Stimulated activated CD4-positive, alpha-beta T cell treated with anti-CD3 and anti-CD28 coated beads, Interleukin-1b, Interleukin-23, amount 100 ng/mL, for 1 hour (primary cell): ENCODE data around the gene CLEC19A.
"Not testable (repeated sequence)": the region's sequence is repeated elsewhere in the genome, so short reads cannot be mapped to it uniquely, and the experiment has no call there.

ENCODE experiments used
- DNase-seq, 2 donors: peaks; one replicate each; pipeline ENCODE4 v3.0.0-alpha.2; 2020; ENCODE audit warnings: low read depth in 2 of 2

Gene CLEC19A

DNA sequence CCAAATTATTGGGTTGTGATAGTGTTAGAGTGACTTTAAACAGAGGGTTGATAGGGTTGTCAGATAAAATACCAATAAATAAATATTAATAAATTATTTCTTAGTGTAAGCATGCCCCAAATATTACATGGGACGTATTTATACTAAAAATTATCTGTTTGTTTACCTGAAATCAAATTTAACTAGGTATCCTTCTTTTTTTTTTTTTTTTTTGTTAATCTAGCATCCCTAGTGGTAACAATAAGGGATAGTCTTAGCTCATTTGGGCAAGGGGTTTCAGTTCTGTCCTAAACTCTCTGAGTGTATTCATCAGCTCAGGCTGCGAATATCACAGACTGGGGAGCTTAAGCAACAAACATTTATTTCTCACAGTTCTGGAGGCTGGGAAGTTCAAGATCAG lies 1.3 kb downstream of the CLEC19A start:
- DNase-seq, result no peak

DNA sequence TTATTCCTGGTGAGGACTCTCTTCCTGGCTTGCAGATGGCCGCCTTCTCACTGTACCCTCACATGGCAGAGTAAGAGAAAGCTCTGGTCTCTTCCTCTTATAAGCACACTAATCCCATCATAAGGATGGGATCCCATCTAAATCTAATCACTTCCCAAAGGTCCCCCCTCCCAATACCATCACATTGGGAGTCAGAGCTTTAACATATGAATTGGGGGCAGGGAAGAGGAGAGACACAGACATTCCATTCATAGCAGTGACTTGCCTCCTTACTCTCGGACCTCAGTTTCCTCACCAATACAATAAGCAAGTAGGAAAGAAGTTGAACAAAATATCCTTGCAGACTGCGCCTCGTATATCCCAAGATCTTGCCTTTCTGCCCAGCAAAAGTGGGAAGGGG lies 1.7 kb downstream of the CLEC19A start:
- no peak for DNase-seq

DNA sequence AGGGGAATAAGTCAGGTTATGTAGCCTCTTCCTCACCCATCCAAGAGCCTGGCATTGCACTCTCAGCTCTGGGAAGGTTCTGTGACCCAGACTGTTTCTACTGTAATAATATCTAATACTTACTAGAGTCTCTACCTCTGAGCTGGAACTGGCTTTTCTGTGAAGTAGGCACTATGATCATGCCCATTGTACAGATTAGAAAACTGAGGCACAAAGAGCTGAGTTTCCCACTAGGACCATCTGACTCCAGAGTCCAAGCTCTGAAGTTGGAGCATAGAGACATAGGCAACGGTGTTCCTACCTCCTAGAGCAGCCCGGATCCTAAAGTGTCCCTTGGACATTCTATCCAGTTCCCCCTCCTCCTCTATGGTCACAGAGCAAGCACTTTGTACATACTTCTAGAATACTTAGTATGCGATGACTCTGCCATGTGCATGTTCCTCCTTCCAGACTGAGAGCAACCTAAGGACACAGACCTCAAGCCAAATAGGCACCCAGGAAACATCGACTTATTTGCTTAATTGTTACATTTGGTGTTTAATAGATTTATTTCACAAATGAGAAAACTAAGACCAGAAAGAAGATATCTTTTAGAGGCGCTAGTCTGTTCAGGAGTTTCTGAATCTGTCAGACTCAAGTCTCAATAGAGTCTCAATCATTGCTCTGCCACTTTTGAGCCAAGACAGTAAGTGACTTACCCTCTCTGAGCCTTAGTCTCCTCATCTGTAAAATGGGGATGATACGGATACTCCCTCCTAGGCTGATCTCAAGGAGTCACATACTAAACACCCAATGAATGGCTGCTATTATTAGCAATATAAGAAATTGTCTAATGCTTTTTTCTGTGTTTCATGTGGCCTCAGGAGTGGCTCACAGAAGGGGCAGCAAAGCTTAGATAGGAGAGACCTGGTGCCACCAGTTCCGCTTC lies 3.6 kb downstream of the CLEC19A start:
- no peak for DNase-seq

DNA sequence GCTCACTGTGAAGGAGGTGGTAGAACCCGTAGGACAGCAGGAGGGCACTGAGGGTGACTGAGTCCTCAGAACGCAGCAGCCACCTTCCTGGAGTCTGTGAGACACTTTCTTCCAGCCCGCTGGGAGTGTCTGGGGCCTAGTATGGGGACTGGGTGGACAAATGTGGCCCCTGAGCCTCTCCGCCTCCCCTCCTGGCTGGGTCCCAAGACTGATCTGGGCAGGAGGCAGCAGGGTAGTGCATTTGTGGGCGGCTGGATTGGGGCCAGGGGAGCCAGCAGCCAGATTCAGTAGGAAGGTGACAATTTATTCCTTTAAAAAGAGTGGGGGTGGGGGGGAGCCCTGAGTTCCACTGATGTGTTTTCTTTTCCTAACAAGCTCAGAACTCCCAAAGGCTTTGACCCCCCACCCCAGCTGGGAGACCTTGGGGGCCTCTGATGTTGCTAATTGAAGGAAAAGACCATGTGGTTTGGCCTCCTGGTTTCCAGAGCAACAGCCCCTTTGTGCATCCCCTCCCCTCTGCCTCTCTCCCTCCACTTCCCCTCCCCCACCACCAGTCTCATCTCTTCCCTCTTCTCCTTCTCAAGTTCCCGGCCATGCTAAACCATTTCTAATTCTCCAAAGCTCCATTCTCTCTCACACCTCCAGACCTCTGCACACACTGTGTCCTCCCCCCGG lies 4.4 kb downstream of the CLEC19A start:
- no peak for DNase-seq

DNA sequence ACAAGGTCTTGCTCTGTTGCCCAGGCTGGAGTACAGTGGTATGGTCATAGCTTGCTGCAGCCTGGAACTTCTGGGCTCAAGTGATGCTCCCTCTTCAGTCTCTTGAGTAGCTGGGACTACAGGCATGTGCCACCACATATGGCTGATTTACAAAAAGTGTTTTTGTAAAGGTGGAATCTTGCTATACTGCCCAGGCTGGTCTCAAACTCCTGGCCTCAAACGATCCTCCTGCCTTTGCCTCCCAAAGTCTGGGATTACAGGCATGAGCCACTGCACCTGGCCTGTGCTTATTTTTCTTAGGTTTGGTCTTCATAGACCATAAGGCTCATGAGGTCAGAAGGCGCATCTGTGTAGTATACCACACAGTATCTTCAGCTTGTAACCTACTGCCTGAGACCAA lies 5.3 kb downstream of the CLEC19A start:
- DNase-seq, result no peak

DNA sequence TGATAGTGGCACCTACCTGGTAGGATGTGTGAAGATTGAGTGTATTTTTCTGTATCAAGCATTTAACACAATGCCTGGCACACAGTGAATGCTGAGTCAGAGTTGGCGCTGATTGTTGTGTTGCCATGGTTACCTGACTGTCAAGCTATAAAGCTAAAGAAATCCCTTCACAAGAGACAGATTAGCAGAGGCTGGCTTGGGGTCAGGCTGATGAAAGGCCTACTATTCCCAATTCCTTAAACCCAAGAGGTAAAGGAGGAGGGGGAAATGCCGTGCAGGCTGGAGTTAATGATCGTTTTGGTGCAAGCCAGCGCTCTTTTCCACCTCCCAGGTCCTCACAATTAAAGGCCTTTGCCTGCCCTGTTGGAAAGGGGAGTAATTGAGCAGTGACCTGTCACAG lies 5.9 kb downstream of the CLEC19A start:
- no peak for DNase-seq

DNA sequence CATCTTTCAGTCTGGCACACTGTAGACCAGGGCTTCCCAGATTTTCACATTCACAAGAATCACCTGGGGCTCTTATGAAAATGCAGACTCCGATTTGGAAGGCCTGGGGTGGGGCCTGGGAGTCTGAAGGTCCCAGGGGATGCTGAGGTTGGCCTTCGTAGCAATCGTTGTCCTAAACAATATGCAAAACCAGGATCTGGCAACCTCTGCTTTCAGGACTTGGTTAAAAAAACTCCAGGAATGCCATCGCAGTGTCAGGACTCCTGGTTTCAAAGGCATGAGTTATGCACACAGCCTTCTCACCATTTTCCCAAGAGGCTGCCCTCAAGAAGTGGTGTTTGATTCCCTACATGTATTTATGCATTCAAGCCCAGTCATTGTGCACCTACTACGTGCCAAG lies 6.7 kb downstream of the CLEC19A start:
- no peak for DNase-seq

DNA sequence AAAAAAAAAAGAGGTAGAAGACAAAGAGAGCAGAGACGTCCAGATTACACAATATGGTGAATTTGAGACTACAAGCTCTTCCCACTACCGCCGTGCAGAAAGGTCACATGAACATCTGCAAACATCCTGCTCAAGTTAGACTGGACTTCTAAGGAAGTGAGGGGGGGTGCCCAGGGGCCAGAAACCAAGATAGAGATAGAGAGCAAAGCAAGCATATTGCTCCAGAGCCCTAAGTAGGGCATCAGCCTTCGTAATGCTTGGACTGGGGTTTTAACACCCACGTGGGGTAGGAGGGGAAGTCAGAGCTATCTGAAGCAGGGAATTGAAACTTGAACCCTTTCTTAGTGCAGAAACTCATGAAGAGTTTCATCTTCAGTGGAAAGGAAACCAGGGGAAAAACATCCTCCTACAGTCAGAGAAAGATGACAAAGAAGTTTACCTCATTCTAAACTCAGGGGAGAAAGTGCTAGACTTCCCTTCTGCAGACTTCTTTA lies 8.7 kb downstream of the CLEC19A start:
- peak in 1 of 2 donors; percentile 7 for DNase-seq

DNA sequence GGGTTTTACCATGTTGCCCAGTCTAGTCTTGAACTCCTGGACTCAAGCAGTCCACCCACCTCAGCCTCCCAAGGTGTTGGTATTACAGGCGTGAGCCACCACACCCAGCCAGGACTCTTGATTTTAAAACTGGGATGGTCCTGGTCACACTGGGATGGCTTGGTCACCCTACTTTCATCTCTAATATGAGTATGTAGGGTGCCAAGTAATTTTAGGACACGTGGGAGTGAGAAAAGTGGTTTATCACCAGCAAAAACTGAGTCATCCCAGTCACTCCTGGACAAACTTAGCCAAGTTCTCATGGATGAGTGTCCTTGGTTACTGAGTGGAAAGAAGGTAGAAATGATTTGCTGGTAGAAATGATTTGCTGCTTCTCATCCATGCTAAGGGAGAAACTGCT lies 9.9 kb downstream of the CLEC19A start:
- no peak for DNase-seq

DNA sequence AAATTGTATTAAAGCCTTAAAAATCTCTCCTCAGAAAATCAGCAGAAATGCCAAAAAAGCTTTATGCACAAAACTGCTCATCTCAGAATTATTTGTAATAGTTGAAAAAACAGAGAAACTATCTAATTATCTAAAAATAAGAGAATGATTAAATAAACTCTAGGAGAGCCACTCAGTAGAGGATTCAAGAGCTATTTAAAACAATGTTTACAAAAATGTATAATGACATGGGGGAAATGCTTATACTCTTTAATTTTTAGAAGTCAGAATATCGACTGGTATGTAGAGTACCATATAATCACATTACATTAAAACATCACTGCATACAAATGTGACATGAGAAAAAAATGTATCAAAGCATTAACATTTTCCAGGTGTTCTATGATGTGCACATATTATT lies 11.9 kb downstream of the CLEC19A start:
- no peak for DNase-seq

DNA sequence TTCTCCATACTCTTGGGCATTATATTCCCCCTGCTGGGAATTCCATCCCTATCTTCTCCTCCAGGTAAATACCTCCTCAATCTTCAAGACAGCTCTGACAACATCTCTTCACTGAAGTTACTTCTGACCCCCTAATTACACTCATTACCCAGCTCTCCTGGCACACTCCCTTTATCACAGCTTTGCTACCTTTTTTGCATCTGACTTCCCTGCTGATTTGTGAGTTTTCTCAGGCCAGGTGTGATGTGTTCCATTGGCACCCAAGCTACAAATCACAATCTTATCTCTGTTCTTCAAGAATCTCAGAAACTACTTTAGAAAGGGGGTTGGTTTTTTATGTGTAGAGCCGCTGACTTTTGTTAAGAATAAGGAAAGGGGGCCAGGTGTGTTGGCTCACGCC lies 14.0 kb downstream of the CLEC19A start:
- DNase-seq, result no peak

DNA sequence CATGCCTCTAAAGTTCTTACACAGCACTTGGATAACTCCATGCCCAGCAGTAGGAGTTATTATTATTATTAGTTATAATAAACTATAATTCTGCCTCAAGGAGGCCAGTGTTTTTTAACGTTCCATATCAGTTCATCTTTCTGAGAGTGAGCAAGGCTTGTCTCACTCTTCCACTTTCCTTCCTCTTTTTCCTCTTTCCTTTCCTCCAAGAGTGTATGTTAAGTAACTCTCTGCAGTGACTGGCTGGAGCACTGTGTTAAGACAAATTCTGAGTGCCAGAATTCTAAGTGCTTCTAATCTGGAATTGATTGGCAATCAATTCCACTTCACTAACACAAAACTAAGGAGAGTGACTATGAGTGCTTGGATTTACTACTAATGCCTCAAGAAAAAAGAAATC lies 16.4 kb downstream of the CLEC19A start:
- no peak for DNase-seq

DNA sequence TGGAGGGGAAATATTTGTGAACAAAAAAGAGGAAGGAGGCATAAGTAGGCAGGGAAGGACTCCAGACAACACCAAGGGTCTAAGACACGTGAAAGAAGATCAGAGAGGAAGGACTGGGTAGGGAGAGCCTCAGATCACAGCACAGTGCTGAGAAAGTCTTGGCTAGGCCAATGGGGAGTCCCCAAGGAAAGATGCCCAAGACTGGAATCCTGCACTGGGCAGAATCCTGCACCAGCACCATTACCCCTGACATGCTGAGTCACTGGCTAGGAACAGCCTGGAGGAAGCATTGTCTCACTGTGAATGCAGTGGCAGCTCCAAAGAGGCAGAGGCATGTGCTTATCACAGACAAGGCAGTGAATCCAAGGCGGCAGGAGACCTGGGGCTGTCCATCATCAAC lies 19.2 kb downstream of the CLEC19A start:
- no peak for DNase-seq

DNA sequence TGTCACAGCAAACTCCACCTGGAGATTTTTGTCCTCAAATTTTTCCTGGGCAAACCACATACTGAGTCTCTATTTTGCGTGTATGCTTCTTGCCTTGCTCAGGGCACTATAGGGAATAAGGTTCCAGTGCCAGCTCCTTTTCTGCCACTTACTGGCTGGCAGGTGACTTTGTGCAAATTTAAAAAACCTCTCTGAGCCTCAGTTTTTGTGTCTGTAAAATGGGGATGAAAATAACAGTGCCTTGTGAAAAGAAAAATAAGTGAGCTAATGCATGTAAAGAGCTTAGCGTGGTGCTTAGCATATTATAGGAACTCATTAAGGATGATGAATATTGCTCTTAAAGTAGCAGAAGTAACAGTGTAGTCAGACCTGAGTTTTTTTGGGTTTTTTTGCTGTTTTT lies 19.9 kb downstream of the CLEC19A start:
- DNase-seq, result no peak

DNA sequence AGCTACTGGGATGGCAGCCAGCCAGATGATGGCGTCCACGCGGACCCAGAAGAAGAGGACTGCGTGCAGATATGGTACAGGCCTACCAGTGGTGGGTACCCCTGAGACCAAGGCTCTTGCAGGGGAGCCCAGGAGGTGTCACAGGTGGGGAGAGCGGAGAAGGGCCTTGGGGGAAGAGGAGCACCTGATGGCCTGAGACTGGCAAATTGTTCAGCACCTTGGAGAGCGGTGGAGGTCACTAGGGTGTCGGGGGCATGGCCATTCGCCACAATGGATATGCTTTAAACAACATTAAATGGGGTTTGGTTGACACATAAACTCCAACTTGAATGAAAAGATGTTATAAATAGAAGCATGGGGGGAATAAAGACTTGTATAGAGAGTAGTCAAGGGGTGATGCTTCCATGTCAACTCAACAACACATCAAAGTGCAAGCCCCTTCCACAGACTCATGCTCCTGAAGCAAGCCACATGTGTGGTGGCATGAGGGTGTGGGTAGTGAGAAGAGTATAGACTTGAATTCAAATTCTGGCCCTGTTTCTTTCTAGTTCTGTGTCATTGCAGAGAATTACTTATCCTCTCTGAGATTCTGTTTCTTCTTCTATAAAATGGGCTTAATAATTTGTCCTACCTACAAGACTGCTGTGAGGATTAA lies 22.2 kb downstream of the CLEC19A start:
- DNase-seq, result no peak

DNA sequence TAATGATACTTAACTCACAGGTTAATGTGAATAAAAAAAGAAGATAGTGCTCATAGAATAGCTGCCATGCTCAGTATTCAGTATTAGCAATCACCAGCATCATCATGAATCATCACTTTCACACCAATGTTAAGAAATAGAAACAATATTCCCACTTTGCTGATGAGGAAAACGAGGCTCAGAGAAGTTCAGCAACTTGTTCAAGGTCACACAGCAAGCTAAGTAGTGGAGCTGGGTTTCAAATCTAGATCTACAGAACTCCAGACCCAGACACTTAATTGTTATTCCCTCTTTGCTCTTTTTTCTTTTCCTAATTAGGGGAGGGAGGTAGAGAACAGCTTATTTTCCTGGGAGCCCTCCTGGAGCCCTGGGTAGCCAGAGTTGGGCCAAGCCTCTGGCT lies 22.9 kb downstream of the CLEC19A start:
- no peak for DNase-seq

DNA sequence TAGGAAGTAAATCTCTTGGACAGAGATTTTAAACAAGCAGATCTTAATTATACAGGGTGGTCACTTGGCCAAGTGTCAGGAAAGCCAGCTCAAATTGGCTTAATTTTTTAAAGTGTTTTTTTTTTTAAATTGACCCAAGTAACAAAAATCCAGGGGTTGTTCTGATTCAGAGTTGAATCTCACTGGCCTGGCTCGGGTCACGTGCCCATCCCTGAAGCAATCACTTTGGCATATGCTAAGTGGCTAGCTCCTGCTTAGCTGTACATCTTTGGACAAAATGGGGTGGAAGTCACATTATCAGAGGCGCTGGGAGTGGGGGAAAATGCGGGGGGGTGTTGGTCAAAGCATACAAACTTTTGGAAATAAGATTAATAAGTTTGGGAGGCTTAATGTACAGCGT lies 23.6 kb downstream of the CLEC19A start:
- no peak for DNase-seq

DNA sequence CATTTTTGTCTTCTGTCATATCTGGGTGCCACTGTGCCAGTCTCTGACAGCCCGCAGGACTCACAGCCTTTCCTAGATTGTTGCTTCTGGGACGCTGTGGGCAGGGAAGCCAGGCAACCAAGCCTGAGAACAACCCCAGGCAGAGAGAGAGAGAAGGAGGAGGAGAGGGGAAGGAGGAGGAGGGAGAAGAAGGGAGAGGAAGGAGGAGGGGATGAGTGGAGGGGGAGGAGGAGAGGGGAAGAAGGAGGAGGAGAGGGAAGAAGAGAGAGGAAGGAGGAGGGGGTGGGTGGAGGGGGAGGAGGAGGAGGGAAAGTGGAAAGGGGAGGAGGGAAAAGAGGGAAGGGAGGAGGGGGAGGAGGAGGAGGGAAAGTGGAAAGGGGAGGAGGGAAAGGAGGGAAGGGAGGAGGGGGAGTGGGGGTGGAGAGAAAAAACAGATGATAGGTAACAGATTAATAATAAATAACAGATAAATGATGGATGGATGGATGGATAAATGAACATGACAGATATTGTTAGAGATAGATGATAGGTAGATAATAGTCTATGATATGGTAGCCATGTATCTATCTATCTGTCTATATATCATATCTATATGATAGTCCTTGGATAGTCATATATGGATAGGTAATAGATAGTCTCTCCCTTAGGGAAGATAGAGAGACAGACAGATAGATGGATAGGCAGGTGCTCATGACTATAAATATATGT lies 29.3 kb downstream of the CLEC19A start:
- no peak for DNase-seq

DNA sequence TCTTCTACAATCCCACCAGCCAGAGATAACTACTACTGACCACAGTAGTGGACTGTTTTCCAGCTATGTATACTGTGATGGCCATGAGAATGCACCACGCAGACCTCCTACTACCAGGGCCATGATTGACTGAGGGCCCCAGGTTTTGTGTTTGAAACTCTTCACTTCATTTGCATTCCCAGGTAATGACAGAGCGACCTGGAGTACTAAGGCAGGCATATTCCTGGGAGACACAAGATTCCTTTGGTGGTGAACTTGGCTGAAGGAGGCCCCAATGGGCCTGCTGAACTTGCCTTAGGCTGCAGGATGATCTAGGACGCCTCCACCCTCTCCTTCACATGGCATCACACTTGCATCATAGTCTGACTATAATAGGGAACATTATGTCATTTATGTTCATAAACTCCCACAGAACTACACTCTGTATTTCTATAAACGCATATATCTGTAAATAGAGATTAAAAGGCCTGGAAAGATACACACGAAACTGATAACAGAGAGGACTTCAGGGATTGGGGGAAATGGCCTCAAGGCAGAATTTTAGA lies 30.4 kb downstream of the CLEC19A start:
- no peak for DNase-seq

DNA sequence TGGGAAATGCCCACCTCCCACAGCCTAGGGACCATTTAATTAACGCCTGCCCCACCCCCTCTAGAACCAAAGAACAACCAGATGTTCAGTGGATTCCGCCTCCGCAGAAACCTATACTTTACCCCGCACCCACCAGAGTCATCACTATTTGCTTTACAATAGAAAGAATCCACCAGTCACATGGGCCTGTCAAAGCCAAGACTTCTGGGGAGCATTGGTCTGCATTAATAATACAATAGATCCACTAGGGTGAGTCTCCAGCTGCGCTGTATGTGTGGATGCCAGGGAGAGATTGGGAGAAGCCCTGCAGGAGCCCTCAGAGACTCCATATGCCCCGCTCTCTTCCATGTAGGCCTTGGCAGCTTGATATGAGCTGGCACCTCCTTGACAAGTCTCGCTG lies 31.3 kb downstream of the CLEC19A start:
- no peak for DNase-seq

DNA sequence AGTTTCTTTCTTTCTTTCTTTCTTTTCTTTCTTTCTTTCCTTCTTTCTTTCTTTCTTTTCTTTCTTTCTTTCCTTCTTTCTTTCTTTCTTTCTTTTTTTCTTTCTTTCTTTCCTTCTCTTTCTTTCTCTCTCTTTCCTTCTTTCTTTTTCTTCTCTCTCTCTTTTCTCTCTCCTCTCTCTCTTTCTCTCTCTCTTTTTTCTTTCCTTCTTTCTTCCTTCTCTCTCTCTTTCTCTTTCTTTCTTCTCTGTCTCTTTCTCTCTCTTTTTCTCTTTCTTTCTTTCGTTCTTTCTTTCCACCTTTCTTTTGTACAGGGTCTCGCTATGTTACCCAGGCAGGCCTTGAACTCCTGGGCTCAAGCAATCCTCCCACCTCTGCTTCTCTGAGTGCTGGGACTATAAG lies 35.7 kb downstream of the CLEC19A start:
- not testable (repeated sequence) for DNase-seq

DNA sequence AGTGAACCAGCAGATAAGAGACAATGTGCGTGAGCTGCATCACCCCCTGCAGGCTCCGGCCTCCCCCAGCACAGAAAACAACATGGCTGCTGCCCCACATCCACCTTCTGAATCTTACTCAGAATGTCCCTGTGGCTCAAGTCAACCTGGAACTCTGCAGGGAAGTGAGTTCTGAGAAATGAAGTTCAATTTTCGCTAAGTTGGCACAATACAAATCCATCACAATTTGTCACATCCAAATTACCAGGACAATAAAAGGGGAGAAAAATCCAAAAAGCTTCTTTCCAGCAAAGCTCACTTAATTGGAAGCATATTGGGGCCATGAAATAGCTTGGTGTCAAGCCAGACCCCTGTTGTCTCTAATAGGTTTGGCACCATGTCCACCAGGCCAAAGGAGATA lies 38.1 kb downstream of the CLEC19A start:
- no peak for DNase-seq
